A172 (cell line): ENCODE results near the gene CSTB. TPM values are rescaled to one million over a fixed set of nuclear protein-coding genes. Genes with fewer than 3 reads are reported as not detected.
A peak's percentile ranks its signal among the peaks of the same experiment; 100 is the strongest.

Experiments used
- DNase-seq: peaks from one replicate; pipeline ENCODE4 v3.0.0-alpha.2; 2015; ENCODE audit warnings: low spot score
- total RNA-seq: library from RNA; depleted of rRNA; stranded (reverse); fragments of >200 nt; shearing (Covaris generic); gene quantifications from 2 replicates; pipeline ENCODE4 v1.2.3, GENCODE V29; 2014

CSTB gene
- total RNA-seq, 1 experiment from 2014 or later: 145 TPM

DNA sequence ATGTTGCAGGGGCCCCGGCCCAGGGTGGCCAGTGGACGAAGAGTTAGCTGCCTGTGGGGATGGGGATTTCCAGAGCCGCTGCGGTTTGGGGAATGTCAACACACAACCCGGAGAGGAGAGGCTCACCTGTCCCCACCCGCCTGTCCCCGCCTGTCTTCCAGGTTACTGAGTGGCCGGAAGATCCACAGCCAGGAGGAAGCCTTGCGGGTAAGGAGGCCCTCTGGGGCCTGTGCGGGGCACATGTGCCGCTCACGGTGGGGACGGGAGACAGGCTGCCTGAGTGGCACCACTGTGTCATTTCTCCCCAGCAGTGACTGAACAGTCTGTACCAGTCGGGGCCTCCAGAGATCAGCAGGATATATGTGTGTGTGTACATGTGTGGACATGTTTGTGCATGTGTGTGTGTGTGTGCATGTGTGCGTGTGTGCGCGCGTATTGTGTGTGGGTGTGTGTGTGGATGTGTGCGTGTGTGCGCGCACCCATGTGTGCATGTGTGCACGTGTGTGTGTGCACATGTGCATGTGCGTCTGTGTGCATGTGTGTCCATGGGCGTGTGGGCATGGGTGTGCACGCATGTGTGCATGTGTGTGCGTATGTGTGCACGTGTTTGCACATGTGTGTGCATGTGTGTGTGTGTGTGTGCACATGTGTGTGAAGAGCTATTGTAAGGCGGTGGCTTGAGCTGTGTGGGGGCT is 25.6 kb downstream of the CSTB start:
- DNase-seq: no peak

DNA sequence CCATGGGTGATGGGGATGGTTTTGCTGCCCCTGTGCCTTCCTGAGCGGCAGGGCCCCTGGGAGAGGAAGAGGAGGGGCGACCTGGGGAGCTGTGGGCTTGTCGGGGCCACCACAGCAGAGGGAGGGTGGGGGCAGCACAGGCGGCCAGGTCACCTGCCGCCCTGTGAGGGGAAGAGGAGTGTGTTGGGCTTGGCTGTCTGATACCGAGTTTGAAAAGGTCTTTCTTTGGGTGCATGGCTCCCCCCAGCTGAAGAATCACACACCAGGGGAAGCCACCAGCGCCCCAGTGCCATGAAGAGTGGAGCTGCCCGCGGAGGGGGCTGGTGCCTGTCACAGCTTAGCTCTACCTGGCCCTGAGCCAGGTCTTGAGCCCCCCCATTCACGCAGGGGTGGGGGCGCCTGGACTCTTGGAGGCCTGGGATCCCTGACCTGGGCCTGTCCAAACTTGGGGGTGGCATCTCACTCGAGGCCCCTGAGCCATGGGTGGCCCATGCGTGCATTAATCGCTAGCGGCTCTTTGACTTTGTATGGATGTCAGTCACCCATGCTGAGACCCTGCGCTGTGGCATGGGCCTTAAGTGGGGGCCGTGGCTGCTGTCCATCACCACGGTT is 26.4 kb downstream of the CSTB start:
- no peak for DNase-seq

DNA sequence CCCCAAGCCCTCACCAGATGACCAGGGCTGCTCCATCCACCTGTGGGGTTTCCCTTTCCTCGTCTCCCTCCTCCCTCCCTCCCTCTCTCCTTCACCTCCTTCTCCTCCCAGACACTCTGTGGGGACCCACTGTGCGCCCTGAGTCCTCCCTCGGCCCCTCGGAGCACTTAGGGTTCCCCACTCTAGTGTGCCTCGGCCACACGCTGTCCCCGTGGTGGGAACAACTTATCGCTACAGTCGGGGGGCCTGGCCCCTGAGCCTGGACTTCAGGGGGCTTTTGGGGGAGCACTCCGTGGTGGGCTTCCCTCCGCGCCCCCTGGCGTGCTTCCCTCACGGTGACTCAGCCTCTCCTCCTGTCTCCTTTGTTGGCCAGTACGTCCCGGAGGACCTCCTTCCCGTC is 27.5 kb downstream of the CSTB start:
- DNase-seq: no peak

DNA sequence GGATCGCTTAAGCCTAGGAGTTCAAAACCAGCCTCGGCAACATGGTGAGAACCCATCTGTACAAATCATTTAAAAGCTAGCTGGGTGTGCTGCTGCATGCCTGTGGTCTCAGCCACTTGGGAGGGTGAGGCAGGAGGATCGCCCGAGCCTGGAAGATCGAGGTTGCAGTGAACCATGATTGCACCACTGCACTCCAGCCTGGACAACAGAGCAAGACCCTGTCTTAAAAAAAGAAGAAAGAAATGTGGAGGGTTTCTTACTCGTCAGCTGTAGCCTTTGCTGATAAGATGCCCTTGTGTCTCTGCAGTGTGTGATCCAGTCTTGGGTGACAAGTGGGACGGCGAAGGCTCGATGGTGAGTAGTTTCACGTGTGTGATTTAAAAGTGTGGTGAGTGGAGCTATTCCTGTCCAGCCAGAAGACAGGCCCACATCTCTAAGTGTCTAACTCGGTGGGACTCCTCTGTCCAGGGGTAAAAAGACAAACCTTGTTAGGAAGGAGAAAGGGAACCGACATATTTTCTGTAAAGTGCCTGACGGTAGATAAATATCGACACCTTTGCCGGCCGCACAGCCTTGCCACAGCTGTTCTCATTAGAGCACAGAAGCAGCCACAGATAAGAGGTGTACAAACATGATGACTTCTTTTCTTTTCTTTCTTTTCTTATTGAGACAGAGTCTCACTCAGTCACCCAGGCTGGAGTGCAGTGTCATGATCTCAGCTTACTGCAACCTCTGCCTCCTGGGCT is 30.2 kb downstream of the CSTB start:
- DNase-seq: no peak

DNA sequence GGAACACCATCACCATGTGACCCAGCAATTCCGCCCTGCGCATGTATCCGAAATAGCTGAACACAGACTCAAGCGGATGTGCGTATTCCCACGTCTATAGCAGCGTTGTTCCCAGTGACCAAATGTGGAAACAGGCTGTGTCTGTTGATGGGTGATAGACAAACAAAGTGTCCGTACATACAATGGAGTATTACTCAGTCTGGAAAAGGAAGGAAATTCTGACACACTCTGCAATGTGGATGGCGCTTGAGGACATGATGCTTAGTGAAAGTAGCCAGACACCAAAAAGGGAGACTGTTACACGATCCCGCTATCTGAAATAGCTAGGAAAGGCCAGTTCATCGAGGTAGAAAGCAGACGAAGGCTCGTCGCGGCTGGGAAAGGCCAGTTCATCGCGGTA is 31.4 kb downstream of the CSTB start:
- DNase-seq: no peak

GRCh38 chr21:43743947-43744346 is 32.2 kb downstream of the CSTB start:
- no peak for DNase-seq

DNA sequence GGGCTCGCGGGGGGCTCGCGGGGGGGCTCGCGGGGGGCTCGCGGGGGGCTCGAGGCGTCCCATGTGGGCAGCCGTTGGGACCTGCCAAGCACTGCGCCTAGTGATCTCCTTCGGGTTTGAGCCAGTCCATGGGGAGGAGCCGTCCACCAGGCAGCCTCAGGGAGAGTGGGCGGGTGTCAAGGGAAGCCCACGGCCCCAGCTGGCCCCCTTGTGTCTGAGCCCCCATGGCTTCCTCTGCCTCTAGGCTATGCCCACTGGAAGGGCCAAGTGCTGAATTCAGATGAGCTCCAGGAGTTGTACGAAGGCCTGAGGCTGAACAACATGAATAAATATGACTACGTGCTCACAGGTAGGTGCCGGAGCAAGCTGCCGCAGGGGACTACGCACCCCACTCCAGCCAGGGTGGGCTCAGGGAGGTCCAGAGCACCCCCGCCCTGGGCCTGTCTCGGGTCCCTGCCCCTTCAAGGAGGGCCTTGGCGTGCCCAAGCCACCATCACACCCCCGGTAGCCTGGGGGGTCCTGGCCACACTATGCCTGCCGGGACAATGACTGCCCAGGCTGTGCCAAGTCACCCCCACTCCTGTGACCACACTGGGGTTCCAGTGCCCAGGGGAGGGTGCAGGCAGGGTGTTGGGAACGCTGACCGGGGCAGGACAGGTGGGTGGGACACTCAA is 34.5 kb downstream of the CSTB start:
- DNase-seq: no peak

DNA sequence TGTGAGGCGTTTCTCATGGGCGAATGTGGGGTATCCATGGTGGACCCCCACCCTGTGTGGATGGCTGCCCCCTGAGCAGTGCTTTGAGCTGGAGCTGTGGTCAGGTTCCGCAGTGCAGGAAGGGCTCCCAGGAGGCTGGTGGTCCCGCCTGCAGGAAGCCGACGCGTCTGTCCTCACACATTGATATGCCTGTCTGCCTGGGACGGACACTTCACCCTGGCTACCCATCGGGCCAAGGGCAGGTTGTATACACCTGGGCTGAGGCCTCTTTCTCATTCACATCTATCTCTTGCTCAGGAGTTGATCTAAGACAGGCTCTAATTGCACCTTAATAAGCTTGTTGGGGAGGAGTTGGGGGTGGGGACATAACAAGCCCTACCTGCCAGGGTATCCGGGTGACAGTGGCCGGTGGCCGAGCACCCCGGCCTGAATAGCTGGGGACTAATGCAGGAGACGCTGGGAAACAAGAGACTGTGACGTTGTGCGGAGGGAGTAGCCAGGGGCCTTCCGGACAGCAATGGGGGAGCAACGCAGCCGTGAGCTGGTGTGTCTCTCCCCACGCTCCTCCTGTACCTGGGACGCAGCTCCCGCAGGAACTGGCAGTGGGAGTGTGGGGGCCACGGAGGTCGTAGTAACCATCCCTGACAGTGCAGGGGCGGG is 35.5 kb downstream of the CSTB start:
- no peak for DNase-seq

- peak; percentile 61 for DNase-seq
These were observed 36.3 kb downstream of the CSTB start for GRCh38 chr21:43739621-43740435.

DNA sequence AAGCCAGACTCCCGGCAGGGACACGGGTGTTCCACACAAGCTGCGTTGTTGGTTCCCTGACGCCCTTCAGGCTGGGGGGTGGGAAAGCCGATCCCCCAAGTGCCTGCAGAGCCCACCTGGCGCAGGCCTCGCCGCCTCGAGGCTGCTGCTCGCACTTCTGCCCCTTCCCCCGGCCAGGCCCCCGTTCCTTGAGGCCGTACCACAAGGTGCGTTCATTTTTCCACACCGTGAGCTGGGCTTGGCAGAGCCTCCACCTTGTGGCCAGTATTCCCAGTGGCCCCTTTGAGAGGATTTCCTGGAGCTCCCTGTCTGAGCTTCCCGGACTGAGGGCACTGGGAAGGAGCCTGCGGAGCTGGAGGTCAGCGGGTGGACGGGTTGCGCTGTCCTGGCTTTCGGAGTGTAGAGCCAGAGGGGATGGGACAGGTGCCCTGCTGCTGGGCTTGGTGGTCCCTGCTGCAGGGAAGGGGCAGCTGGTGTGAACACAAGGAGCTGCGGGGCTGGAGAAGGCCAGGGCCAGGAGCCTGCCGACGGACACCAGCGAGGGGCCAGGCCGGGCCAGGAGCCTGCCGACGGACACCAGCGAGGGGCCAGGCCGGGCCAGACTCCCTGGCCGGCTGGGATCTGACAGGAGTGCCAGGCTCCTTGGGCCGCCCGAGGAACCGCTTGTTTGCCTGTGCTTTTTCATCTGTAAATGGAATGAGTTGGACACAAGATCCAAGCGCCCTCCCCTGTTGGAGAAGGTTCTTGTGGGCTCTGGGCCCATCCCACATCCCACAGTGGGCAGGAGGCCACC is 38.8 kb downstream of the CSTB start:
- no peak for DNase-seq

GRCh38 chr21:43736224-43736883 is 39.8 kb downstream of the CSTB start:
- no peak for DNase-seq

- no peak for DNase-seq
These were observed 40.6 kb downstream of the CSTB start for GRCh38 chr21:43735236-43736091.

GRCh38 chr21:43734928-43735229 is 41.2 kb downstream of the CSTB start:
- peak; percentile 85 for DNase-seq

DNA sequence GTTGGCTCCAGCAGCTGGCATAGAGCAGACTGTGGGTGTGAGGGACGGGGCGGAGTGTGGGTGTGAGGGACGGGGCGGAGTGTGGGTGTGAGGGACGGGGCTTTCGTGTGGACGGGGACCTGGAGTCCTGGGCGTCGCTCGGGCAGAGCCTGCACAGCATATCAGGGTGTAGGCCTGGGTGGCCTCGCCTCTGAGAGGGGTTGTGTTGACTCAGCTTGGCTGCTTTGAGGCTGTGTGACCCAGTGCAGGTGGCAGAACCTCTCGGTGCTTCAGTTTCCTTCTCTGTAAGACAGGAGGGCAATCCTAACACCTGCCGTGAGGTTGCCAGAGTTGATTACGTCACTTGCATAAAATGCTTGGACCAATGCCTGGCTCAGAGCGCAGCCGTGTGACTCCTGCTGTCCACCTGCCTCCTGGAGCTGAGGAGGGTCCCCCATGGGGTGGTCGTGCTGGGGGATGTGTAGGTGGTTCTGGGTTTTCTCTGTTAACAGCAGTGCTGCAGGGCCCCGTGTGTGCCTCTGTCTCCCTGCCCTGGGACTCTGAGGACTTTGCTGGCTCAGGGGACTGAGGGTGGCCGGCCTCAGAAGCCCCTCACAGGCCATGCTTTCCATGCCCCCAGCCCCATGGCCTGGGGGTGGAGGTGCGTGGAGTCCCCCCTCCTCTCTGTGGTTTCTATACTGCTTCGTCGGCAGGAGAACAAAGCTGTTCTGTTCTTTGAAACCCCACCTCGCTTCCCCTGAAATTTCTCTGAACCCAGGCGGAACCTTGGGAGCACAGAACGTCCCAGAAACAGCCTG is 41.8 kb downstream of the CSTB start:
- DNase-seq: peak; percentile 70

DNA sequence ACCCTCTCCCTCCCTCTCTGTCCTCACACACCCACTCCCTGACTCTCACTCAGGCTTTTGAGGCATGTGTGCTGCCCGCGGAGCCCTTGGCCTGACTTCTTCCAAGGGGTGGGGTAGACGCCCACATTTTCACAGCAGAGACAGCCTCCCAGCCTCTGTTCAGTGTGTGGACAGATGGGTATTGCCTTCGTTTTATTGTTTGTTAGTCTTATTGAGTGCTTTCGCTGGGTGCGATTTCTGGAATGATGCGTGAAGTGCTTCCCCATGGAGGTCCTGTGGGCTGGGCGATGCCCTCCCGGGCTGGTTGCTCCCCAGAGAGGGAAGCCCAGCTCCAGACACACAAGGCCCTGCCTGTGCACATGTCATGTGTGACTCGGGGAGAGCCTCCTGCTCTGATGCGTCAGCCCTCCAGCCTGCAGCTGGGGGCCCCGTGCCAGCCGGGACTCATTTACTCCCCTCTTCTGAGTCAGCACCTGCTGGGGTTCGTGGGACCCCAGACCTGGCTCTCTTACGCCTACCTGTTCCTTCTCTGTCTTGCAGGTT is 42.5 kb downstream of the CSTB start:
- DNase-seq: peak; percentile 88

GRCh38 chr21:43733060-43733459 is 43.0 kb downstream of the CSTB start:
- DNase-seq: no peak

GRCh38 chr21:43731891-43732711 is 44.0 kb downstream of the CSTB start:
- DNase-seq: no peak
